HG02759 (cell line): ENCODE measurements around the gene TIPARP.
"Not testable (repeated sequence)": the region's sequence is repeated elsewhere in the genome, so short reads cannot be mapped to it uniquely, and the experiment has no call there.

Source experiments
- ATAC-seq: cut with Tn5 transposase; IDR thresholded peaks from one replicate; pipeline ENCODE4 v1.9.1; 2021; ENCODE audit warnings: mild to moderate bottlenecking, moderate library complexity; ENCODE audit not compliant: unreplicated experiment

The TIPARP gene

DNA sequence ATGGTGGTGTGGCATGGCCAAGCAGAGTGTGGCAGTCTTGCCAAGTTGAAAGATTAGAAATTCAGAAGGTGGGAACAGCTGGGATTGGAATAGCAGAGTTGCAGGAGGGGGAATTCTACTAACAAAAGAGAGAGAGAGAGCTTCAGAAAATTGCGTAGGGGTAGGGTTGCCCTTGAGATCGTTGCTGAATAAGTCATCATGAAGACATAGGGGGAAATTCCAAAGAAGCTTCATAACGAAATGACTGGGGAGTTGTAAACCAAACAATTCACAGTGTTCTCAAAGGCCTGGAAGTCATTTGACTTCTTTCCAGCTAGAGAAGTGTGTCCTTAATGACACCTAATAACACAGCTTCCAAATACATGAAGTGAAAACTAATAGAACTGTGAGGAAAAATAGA is 26.3 kb upstream of the TIPARP start:
- no peak for ATAC-seq

DNA sequence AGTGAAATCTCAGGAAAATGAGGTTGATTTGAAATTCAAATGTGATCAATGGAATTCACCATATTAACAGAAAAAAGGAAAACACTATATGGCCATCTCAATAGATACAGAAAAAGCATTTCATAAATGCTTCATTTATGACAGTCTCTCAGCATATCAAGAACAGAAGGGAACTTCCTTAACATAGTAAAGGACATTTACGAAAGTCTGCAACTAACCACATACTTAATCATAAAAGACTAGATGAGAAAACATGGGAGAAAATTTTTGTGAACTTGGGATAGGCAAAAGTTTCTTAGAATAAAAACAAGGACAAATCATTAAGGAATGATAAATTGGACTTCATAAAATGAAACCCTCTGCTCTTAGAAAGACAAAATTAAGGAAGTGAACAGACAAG is 24.7 kb upstream of the TIPARP start:
- no peak for ATAC-seq

DNA sequence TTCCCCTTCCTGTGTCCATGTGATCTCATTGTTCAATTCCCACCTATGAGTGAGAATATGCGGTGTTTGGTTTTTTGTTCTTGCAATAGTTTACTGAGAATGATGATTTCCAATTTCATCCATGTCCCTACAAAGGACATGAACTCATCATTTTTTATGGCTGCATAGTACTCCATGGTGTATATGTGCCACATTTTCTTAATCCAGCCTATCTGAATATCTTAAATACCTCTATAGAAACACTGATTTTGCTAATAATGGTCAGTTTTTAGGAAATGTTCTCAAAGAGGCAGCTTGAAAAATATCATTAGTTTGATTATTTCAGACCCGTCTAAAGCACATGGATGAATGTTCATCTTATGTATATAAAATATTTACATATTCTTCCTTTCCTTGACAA is 21.7 kb upstream of the TIPARP start:
- ATAC-seq = not testable (repeated sequence)

DNA sequence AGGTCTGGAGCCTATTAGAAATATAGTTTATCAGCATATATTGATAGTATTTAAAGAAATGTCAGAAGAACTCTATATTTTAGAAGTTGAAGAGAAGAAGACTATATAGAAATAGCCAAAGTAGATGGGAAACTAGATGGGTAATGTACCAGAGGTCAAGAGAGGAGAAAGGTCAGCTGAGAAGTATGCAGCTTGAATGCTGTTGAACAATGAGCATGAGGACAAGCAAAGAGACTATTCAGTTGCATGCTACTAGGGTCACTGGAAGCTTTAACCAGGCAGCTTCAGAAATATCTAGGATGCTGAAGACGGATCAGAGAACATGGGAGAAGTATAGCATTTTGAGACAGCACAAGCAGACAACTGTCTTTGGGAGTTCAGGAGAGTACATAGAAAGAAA is 19.6 kb upstream of the TIPARP start:
- no peak for ATAC-seq

DNA sequence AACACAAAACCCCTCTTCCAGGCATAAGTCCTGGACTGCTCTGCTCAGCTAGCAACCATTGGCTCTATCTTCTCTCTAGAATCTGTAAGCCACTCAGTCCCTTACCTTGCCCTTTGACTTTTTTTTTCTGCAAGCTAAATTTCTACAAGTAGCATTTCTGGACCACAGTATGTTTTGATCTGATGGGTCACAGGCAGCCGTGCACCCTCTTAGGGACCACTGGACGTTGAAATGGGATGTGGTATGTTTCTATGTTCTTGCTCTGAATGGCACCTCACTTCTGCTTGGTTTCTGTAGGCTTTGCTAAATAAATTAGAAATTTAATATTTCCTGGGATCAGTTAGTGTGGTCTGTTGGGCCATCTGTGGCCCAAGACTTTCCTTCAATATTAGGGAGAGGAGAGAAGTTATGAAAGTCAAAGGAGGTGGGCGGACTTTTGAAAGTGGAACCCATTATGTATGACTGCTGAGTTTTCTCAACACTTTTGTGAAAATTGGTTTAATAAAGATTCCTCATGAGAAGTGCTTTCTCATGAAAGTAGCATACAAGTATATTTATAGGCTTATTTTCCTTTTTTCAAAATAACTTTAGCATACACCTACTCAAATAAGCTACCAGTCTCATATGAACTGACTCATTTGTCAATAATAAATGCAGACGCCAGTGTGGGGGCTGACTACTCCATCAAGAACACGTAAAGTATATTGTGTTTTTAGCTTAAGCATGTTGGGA is 18.4 kb upstream of the TIPARP start:
- no peak for ATAC-seq

DNA sequence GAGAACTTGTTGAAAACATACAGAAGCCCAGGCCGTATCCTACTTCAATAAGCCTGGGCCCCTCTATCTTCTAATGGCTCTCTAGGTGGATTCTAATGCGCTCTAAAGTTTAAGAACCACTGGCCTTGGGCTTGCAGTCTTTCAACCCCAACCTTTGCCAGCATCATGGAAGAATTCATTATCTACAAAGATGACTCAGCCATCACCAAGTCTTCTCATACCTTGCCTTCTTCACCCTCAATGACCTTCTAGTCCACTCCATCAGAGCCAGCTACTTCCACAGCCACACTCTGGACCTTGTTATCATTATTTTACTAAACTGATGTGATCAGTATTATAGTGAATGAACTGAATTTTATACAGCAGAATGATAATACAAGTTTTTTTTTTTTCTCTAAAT is 16.9 kb upstream of the TIPARP start:
- ATAC-seq = no peak

DNA sequence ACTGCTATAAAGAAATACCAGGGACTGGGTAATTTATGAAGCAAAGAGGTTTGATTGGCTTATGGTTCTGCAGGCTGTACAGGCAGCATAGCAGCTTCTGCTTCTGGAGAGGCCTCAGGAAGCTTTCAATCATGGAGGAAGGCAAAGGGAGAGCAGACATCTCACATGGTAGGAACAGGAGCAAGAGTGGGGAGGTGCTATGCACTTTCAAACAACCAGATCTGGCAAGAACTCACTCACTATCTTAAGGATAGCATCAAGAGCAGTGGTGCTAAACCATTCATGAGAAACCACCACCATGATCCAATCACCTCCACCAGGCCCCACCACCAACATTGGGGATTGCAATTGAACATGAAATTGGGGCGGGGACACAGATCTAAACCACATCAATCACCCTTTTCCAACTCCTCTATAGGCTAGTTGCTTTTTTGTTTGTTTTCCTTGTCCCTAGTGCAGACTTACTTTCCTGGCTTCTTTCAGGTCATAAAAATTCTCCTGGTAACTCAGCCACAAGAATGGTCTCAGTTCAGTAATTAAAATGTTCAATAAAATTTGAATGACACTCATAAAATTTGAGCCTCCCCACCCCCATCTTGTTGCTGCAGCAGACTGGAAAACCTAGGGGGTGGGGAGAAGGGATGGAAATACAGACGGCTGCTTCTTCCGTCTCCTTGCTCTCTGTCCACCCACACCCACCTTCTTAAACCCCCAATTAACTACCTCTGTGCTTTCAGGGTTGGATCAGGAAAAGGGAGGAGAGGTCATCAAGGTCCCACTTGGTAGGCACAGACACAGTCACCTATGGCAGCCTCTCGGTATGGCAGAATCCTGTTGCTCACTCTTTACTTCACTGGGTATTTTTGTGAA is 16.3 kb upstream of the TIPARP start:
- ATAC-seq = no peak

DNA sequence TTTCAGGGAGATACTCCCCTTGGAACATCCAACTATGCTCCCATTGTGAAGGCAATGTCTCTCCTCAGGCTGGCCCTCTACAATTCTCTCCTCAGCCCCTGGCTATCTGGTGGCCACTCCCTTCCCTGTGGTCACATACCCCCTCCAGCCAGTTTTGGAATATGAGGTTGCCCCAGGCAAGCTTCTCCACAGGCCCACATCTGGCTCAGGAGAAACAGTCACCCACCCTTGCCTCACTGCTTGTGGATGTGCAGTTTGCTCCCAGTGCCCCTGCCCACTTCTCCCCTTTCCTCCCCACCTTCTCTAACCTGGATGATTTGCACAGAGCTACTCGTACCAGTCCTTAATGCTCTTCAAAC is 15.7 kb upstream of the TIPARP start:
- no peak for ATAC-seq

DNA sequence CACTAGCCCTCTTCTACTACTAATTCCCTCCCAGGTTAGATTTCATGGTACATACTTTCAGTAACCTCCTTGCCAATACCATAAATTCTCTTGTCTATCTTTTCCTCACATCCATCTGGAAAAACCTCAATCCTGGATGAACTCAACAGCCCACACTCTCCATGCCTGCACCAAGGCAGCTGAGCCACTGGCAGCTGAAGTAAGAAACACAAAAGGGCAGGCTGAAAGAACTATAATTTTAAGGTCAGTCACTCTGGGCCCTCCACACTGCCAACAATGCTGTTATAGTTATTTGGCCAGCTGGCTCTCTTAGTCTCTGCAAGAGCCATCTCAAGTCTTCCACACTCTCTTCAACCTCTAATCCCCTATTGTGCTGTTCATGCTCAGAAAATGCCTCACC is 15.1 kb upstream of the TIPARP start:
- no peak for ATAC-seq

DNA sequence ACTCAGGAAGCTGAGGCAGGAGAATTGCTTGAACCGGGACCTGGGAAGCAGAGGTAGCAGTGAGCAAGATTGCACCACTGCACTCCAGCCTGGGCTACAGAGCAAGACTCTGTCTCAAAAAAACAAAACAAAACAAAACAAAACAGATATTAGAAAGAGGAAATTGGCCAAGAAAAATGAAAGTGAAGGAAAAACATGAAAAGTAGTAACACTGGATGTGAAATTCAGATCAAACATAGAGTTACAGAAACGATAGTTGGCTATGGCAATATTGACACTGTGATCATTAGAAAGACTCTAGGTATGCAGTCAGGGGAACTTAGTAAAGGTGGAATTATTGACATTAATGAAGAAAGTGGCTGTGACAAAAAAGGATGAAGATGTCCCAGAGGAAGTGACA is 13.2 kb upstream of the TIPARP start:
- no peak for ATAC-seq

DNA sequence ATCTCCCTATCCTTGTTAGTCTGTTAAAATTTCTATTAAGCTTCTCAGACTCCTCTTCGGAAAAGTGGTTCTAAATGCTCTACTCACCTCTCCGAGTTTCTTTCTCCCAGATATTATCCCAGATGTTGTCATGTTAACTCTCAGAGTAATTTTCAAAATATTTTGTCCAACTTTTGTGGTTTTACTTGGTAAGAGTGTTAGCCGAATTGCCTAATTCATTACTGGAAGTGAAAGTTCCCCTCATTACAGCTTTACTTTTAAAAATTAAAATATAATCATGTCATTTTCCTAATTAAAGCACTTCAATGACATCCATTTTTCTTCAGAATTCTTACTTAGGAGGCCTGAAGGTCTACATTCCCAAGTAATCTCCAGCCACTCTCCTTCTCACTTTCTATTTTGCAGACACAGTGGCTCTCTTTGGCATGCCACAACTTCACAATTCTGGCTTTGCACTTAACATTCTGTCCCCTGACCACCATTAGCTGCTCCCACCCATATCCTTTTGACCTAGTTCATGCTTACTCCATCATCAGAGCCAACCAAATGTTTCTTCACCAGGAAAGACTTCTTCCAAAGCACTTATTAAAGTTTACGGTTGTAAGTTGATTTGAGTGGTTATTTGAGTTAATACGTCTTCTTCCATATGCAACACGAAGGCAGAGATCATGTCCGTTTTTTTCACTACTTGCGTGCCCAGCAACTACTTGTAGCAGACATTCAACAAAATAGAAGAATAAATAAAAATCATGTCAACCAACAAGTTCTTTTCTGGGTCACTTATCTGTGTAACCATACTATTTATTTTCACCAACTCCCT is 10.2 kb upstream of the TIPARP start:
- peak; percentile 6 for ATAC-seq

DNA sequence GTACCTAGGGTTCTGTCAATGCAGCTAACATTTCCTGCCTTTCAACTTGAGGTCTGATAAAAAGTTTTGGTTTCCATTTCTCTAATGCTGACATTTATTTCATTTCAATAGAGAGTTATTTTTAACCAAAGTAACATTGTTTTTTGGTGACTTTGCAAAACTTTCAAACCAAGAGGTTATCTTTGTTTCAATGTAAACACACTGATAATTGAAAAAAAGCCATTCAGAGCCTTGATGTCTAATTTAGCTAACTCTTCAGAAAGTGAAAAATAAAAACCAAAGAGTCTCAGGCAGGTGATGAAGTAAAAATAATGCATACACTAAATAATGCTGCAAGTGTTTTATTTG is 9.6 kb upstream of the TIPARP start:
- ATAC-seq = peak; percentile 80

DNA sequence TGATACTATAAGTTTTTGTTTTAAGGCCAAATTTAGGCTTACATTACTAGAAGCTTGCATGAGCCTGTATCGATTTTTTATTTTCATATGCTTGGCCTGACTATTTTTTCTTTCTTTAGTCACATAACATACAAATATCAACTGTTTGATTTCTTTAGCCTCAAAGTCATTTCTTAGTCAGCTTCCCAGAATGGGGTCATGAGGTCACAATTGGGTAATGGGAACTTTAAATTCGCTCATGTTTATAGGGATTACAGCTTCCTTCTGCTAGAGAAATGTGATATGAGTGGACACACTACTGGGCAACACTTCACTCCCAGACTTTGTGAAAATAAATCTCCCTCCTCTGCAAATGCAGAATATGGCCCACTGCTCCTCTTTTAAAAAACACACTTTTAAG is 9.1 kb upstream of the TIPARP start:
- ATAC-seq = peak; percentile 17

DNA sequence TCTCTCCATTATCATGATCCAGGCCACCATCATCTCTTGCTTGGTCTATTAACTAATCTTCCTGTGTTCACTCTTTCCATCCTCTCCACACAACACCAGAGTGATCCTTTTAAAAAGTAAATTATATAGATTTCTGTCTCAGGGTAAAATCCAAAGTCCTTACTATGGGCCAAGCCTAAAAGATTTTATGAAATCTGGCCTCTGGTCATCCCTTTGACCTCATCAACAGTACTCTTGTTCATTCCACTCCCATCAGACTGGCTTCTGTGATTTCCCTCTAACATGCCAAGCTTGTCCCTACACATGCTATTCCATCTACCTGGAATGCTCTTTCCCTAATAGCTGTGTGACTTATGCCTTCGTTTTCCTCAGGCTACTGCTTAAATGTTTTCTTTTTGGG is 8.3 kb upstream of the TIPARP start:
- no peak for ATAC-seq

DNA sequence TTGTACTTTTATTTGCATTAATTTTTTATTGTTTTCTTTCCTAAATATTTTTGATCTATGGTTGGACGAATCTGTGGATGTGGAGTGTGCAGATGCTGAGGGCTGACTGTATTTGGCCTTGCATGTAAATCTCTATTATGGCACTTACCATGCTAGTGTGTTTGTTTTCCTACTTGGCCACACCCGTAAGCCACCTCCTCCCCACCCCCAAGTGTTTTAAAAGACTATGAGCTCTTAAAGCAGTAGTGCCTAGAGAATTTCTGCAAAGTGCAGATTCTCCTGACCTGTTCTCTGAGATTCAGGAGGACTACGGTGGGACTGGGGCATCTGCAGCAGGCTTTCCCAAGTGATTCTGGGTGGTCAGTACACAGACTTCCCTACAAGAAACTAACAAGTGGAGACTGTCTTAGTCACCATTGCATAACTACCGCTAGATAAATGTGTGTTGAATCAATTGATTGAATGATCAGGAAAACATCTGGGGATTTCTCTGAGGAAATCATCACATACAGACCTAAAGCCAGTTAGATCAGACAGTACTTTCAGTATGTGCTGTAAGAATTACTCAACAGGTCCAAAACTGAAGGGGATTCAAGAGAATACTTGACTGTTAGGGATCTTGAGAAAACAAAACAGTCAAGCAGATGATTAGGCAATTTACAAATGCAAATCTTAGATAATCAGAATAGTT is 6.2 kb upstream of the TIPARP start:
- no peak for ATAC-seq

DNA sequence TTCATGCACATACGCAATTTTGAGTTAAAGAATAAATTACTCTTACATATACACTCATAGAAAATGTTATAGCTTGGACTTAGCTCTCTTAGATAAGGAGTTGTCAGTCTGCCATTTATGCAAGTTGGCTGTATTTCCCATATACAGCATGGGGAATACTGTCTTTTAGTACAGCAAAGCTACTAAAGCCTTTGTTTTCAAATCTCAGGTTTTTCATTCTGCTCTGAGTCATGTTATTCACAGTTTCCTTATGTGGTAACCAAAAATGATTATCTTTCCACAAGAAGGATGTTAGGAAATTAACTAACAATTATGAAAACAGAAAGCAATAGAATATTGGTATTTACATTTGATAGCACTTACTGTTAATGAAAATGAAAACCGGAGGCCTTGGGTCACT is 4.3 kb upstream of the TIPARP start:
- no peak for ATAC-seq

DNA sequence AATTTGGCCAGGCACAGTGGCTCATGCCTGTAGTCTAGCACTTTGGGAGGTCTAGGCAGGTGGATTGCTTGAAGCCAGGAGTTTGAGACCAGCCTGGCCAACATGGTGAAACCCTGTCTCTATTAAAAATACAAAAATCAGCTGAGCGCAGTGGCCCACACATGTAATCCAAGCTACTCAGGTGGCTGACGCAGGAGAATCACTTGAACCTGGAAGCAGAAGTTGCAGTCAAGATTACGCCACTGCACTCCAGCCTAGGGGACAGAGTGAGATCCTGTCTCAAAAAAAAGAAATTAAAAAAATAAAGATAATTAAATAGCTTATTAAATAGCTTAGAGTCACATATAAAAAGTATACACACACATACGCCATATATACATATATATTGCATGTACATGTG is 3.7 kb upstream of the TIPARP start:
- no peak for ATAC-seq

DNA sequence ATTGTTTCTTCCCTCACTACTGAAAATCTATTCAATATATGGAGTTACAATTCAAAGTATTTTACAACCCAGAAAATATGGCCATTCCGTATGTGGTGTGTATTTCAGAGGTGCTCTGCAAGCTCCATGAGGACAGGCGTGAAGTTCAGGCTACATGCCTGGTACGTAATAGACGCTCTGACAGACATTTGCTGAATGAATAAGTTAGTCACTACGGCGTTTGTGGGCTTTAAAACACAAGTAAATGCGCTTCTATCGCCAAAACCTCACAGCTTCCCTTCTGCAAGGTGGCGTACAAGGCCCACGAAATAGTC is 701 bp upstream of the TIPARP start:
- no peak for ATAC-seq

DNA sequence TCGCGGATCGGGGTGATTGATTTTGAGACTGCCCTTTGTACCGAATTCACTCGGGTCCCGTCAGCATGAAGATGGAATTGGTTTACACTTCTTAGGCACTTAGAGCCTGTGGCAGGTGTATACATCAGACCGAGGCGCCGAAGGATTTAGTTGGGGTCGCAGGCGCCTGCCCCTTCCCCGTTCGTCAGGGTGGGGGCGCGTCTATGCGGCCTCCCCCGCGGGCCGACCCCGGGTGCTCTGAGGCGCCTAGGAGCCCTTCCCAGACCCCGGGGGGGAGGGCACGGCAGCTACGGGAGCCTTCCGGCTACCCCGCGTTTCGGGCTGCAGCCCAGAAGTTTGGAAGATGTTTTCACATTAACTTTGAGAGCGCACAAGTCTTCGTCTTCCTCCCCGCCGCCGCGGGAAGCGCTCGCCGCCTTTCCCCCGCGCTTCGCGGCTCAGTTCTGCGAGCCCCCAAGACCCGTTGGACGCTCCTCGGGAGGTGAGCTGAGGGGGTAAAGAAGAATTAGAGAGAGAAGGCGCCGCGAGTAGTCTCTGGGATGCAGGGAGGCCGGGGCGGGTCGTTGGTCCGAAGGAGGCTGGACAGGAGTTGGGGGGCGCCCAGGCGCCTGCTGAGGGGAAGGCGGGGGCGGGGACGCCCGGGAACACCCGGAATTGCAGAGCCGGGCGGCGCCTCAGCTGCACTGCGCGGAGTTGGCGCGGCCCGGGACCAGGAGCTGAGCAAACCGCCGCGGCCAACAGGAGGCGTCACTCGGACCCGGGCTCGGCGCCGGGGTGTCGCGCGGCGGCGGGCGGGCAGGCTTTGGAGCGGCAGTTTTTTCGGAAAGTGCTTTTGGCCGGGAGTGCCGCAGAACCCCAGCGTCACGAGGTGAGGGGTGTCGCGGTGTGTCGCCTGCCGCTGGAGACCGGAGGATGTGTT is 780 bp downstream of the TIPARP start:
- ATAC-seq = peak; percentile 2
